Measurements from ENCODE around the gene TFPI.

DNA sequence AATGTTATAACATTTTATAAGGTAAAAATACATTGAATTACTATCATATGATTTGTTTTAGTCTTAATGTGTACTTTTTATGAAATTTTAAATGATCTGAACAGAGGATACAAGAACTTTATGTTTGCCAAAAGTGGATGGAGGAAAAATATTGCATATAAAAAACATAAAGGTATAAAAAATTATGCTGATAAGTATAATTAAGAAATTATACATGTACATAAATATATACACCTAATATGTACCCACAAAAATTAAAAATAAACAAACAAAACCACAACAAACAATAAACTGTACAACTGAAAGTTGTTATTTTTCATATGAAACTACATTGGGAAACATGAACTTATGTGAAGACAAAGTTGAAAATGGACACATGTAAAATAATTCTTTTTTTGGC, 68.0 kb downstream of the TFPI start:
- TF ChIP-seq, protein P1, sequence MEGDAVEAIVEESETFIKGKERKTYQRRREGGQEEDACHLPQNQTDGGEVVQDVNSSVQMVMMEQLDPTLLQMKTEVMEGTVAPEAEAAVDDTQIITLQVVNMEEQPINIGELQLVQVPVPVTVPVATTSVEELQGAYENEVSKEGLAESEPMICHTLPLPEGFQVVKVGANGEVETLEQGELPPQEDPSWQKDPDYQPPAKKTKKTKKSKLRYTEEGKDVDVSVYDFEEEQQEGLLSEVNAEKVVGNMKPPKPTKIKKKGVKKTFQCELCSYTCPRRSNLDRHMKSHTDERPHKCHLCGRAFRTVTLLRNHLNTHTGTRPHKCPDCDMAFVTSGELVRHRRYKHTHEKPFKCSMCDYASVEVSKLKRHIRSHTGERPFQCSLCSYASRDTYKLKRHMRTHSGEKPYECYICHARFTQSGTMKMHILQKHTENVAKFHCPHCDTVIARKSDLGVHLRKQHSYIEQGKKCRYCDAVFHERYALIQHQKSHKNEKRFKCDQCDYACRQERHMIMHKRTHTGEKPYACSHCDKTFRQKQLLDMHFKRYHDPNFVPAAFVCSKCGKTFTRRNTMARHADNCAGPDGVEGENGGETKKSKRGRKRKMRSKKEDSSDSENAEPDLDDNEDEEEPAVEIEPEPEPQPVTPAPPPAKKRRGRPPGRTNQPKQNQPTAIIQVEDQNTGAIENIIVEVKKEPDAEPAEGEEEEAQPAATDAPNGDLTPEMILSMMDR (conservative IDR thresholded peaks at IDR 0.05), result no peak
- TF ChIP-seq EZH2 (IDR thresholded peaks at IDR 0.05; ENCODE audit: low read depth), result no peak

Data from PC-9 (cell line).